HCEC 1CT (cell line): ENCODE measurements around the gene TOM1.

Experiments used
- DNase-seq: peaks from one replicate; pipeline ENCODE4 v3.0.0-alpha.2; 2017

The TOM1 gene

GRCh38 chr22:35325209-35325608, 25.5 kb downstream of the TOM1 start:
- DNase-seq, result no peak

GRCh38 chr22:35326854-35327562, 27.3 kb downstream of the TOM1 start:
- DNase-seq, result no peak

GRCh38 chr22:35327690-35328471, 28.2 kb downstream of the TOM1 start:
- no peak for DNase-seq

- DNase-seq, result no peak
These were observed 28.8 kb downstream of the TOM1 start for GRCh38 chr22:35328472-35328885.

- DNase-seq, result no peak
These were observed 29.6 kb downstream of the TOM1 start for GRCh38 chr22:35329114-35329847.

GRCh38 chr22:35330258-35330861, 30.7 kb downstream of the TOM1 start:
- DNase-seq, result peak; percentile 77

- no peak for DNase-seq
These were observed 32.6 kb downstream of the TOM1 start for GRCh38 chr22:35332278-35332677.

- no peak for DNase-seq
These were observed 33.5 kb downstream of the TOM1 start for GRCh38 chr22:35333220-35333619.

- no peak for DNase-seq
These were observed 34.3 kb downstream of the TOM1 start for GRCh38 chr22:35334004-35334403.

- DNase-seq, result no peak
These were observed 35.8 kb downstream of the TOM1 start for GRCh38 chr22:35335468-35335867.

GRCh38 chr22:35335936-35336781, 36.5 kb downstream of the TOM1 start:
- no peak for DNase-seq

- no peak for DNase-seq
These were observed 38.2 kb downstream of the TOM1 start for GRCh38 chr22:35337932-35338331.

- no peak for DNase-seq
These were observed 41.6 kb downstream of the TOM1 start for GRCh38 chr22:35341090-35341874.

GRCh38 chr22:35342390-35342789, 42.7 kb downstream of the TOM1 start:
- DNase-seq, result no peak

GRCh38 chr22:35343664-35344550, 44.2 kb downstream of the TOM1 start:
- DNase-seq, result no peak

- no peak for DNase-seq
These were observed 45.4 kb downstream of the TOM1 start for GRCh38 chr22:35344956-35345690.

GRCh38 chr22:35345808-35346505, 46.3 kb downstream of the TOM1 start:
- no peak for DNase-seq

- DNase-seq, result no peak
These were observed 47.0 kb downstream of the TOM1 start for GRCh38 chr22:35346596-35347220.

GRCh38 chr22:35347462-35347861, 47.8 kb downstream of the TOM1 start:
- DNase-seq, result no peak
